ENCODE measurements around the gene CLDN20. TPM values are rescaled to one million over a fixed set of nuclear protein-coding genes. Genes with fewer than 3 reads are reported as not detected.

Gene CLDN20
- total and polyA plus RNA-seq, 2 of the 8 experiments (the other 6 are each of a cell fraction or from before 2014, with no cell fraction given) = not detected

DNA sequence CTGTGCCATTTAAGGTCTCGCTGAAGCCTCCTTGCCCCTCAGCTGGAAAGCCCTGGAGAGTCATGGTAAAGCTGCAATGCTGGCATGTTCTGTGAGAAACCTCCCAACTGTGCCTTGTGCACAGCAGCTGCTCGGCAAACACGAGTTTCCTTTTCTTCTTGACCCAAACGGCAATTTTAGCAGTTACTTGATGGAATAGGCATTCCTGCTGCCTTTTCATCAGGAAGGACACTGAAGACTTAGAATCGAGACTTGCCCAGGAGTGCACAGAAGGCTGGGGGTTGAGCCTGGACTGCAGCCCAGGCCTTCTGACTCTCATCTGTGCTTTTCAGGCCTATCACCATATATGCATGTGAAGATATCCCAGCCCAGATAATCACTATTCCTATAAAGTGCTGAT is 28.7 kb upstream of the CLDN20 start (continued):
- TF ChIP-seq, protein P1, sequence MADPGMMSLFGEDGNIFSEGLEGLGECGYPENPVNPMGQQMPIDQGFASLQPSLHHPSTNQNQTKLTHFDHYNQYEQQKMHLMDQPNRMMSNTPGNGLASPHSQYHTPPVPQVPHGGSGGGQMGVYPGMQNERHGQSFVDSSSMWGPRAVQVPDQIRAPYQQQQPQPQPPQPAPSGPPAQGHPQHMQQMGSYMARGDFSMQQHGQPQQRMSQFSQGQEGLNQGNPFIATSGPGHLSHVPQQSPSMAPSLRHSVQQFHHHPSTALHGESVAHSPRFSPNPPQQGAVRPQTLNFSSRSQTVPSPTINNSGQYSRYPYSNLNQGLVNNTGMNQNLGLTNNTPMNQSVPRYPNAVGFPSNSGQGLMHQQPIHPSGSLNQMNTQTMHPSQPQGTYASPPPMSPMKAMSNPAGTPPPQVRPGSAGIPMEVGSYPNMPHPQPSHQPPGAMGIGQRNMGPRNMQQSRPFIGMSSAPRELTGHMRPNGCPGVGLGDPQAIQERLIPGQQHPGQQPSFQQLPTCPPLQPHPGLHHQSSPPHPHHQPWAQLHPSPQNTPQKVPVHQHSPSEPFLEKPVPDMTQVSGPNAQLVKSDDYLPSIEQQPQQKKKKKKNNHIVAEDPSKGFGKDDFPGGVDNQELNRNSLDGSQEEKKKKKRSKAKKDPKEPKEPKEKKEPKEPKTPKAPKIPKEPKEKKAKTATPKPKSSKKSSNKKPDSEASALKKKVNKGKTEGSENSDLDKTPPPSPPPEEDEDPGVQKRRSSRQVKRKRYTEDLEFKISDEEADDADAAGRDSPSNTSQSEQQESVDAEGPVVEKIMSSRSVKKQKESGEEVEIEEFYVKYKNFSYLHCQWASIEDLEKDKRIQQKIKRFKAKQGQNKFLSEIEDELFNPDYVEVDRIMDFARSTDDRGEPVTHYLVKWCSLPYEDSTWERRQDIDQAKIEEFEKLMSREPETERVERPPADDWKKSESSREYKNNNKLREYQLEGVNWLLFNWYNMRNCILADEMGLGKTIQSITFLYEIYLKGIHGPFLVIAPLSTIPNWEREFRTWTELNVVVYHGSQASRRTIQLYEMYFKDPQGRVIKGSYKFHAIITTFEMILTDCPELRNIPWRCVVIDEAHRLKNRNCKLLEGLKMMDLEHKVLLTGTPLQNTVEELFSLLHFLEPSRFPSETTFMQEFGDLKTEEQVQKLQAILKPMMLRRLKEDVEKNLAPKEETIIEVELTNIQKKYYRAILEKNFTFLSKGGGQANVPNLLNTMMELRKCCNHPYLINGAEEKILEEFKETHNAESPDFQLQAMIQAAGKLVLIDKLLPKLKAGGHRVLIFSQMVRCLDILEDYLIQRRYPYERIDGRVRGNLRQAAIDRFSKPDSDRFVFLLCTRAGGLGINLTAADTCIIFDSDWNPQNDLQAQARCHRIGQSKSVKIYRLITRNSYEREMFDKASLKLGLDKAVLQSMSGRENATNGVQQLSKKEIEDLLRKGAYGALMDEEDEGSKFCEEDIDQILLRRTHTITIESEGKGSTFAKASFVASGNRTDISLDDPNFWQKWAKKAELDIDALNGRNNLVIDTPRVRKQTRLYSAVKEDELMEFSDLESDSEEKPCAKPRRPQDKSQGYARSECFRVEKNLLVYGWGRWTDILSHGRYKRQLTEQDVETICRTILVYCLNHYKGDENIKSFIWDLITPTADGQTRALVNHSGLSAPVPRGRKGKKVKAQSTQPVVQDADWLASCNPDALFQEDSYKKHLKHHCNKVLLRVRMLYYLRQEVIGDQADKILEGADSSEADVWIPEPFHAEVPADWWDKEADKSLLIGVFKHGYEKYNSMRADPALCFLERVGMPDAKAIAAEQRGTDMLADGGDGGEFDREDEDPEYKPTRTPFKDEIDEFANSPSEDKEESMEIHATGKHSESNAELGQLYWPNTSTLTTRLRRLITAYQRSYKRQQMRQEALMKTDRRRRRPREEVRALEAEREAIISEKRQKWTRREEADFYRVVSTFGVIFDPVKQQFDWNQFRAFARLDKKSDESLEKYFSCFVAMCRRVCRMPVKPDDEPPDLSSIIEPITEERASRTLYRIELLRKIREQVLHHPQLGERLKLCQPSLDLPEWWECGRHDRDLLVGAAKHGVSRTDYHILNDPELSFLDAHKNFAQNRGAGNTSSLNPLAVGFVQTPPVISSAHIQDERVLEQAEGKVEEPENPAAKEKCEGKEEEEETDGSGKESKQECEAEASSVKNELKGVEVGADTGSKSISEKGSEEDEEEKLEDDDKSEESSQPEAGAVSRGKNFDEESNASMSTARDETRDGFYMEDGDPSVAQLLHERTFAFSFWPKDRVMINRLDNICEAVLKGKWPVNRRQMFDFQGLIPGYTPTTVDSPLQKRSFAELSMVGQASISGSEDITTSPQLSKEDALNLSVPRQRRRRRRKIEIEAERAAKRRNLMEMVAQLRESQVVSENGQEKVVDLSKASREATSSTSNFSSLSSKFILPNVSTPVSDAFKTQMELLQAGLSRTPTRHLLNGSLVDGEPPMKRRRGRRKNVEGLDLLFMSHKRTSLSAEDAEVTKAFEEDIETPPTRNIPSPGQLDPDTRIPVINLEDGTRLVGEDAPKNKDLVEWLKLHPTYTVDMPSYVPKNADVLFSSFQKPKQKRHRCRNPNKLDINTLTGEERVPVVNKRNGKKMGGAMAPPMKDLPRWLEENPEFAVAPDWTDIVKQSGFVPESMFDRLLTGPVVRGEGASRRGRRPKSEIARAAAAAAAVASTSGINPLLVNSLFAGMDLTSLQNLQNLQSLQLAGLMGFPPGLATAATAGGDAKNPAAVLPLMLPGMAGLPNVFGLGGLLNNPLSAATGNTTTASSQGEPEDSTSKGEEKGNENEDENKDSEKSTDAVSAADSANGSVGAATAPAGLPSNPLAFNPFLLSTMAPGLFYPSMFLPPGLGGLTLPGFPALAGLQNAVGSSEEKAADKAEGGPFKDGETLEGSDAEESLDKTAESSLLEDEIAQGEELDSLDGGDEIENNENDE (IDR thresholded peaks at IDR 0.05; ENCODE audit: insufficient replicate concordance, low read length) = no peak
- TF ChIP-seq, protein P2, sequence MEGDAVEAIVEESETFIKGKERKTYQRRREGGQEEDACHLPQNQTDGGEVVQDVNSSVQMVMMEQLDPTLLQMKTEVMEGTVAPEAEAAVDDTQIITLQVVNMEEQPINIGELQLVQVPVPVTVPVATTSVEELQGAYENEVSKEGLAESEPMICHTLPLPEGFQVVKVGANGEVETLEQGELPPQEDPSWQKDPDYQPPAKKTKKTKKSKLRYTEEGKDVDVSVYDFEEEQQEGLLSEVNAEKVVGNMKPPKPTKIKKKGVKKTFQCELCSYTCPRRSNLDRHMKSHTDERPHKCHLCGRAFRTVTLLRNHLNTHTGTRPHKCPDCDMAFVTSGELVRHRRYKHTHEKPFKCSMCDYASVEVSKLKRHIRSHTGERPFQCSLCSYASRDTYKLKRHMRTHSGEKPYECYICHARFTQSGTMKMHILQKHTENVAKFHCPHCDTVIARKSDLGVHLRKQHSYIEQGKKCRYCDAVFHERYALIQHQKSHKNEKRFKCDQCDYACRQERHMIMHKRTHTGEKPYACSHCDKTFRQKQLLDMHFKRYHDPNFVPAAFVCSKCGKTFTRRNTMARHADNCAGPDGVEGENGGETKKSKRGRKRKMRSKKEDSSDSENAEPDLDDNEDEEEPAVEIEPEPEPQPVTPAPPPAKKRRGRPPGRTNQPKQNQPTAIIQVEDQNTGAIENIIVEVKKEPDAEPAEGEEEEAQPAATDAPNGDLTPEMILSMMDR (IDR thresholded peaks at IDR 0.05; ENCODE audit: control extremely low read depth in 1 of 3, insufficient read depth in 1 of 3, low read depth in 1 of 3, low read length in 3 of 3) = no peak
- TF ChIP-seq SP2 (IDR thresholded peaks at IDR 0.05; ENCODE audit: low read length) = no peak
- no peak for TF ChIP-seq CBX8 (IDR thresholded peaks at IDR 0.05; ENCODE audit: borderline replicate concordance, low read depth, low read length)

Data from H1 (cell line).